ENCODE results near the gene CFAP77. TPM values are rescaled to one million over a fixed set of nuclear protein-coding genes. Genes with fewer than 3 reads are reported as not detected.

The CFAP77 gene
- total and polyA plus RNA-seq, 9 of the 15 experiments (the other 6 are each of a cell fraction or from before 2014, with no cell fraction given) = not detected

- peak; percentile 91 for FAIRE-seq
- ChIA-PET CTCF (ENCODE audit: low intra/inter-chr PET ratio) (interaction anchor here (0.5 kb wide), 1 partner anchor 94 kb away, joined by 3 read pairs; no protein-coding TSS in a partner anchor), POLR2A (no interaction called here)
- Histone ChIP-seq H4K20me1 (replicated peaks; ENCODE audit: control insufficient read depth, insufficient read depth, low read length) (0 out of 2 replicates have a peak, but pooled peaks cover 3% of the 10 kb centered on the region), H3K9me1 (ENCODE audit: control insufficient read depth, insufficient read depth, low read length) (no peaks in the 10 kb centered on the region), H3K4me2 (ENCODE audit: insufficient read depth, low read length) (peak within 1 kb of the TSS; percentile 92), H3K36me3 (ENCODE audit: control insufficient read depth, insufficient read depth, low read length) (peaks cover 18% of the 10 kb centered on the region; the same call in 1 of the 3 replicates), H3K4me3 (peak within 1 kb of the TSS; percentile 64), H3K79me2 (ENCODE audit: control insufficient read depth, insufficient read depth, low read length) (peaks cover 17% of the 10 kb centered on the region), H3K27ac (ENCODE audit: extremely low read depth, low read depth, low read length) (peak within 1 kb of the TSS; percentile 56; the same call in 2 of the 3 replicates), H2AFZ (ENCODE audit: low read depth, low read length) (peak within 1 kb of the TSS; percentile 96), H3K27me3 (ENCODE audit: control insufficient read depth in 2 of 2, insufficient read depth in 2 of 2, low read length in 2 of 2) (no peaks in the 10 kb centered on the region), H3K4me1 (replicated peaks in 1 of 2; ENCODE audit: control insufficient read depth in 2 of 2, insufficient read depth in 2 of 2, low read length in 2 of 2) (peaks cover 13 to 24% of the 10 kb centered on the region in 2 experiments; a peak in 4 of 5 replicates), H3K9ac (ENCODE audit: insufficient read depth in 1 of 2, low read depth in 2 of 2, low read length in 2 of 2) (peak within 1 kb of the TSS; percentile 72 to 92), H3K9me3 (replicated peaks; ENCODE audit: control insufficient read depth, insufficient read depth, low read depth, low read length) (no peaks in the 10 kb centered on the region)
- 4% methylated on average over 29 of the region's 33 CpGs for WGBS (ENCODE audit: insufficient coverage, low coverage, missing lambda C conversion rate)
- intact Hi-C loops (cut with micrococcal nuclease) (no loop called here), in situ Hi-C loops (cut with MboI) (no loop called here)
- BruUV-seq (replicated peaks) = no TSS peak
- ATAC-seq = peak; percentile 94
- peak; percentile 93 to 95 (median 94) for DNase-seq (ENCODE audit: extremely low read depth in 1 of 4, low spot score in 3 of 4)
- peak; percentile 96 for TF ChIP-seq ARID4B (CRISPR knock-in tag; IDR thresholded peaks at IDR 0.05)
- TF ChIP-seq FOXP1 (CRISPR knock-in tag; IDR thresholded peaks at IDR 0.05) = no peak
- TF ChIP-seq KDM4B (IDR thresholded peaks at IDR 0.05; ENCODE audit: borderline replicate concordance in 2 of 2, low read depth in 1 of 2) = peak in 1 of 2 experiments; percentile 97; a peak in 2 of 4 replicates
- no peak for TF ChIP-seq MEIS2 (IDR thresholded peaks at IDR 0.05; ENCODE audit: partially characterized antibody)
- TF ChIP-seq TAF1 (IDR thresholded peaks at IDR 0.05; ENCODE audit: control insufficient read depth, extremely low read depth, insufficient read depth, low read length, severe bottlenecking) = peak; percentile 84
- TF ChIP-seq NFRKB (IDR thresholded peaks at IDR 0.05; ENCODE audit: low read depth) = peak; percentile 64
- peak; percentile 99 for TF ChIP-seq SIN3A (IDR thresholded peaks at IDR 0.05; ENCODE audit: borderline replicate concordance in 2 of 2, control insufficient read depth in 1 of 2, low read depth in 2 of 2, low read length in 2 of 2)
- TF ChIP-seq MLLT1 (IDR thresholded peaks at IDR 0.05) = no peak
- peak; percentile 70 for TF ChIP-seq ZFX (CRISPR knock-in tag; IDR thresholded peaks at IDR 0.05)
- peak; percentile 94 for TF ChIP-seq GABPB1 (CRISPR knock-in tag; IDR thresholded peaks at IDR 0.05)
- peak in 1 of 2 experiments; percentile 50; a peak in 3 of 4 replicates for TF ChIP-seq NRF1 (conservative IDR thresholded peaks at IDR 0.05 in 1 of 2, IDR thresholded peaks at IDR 0.05 in 1 of 2)
- peak; percentile 76 for TF ChIP-seq RBM22 (IDR thresholded peaks at IDR 0.05; ENCODE audit: low read depth, low read length, poor library complexity, severe bottlenecking)
- no peak for TF ChIP-seq ZNF507 (tag; conservative IDR thresholded peaks at IDR 0.05)
- TF ChIP-seq ZNF395 (CRISPR knock-in tag; IDR thresholded peaks at IDR 0.05) = 0 out of 2 replicates have a peak, but pooled peaks have one; percentile 35
Observed at GRCh38 chr9:132406554-132407122, 3.4 kb upstream of the CFAP77 start, which contains the start of gene TTF1. TSS of gene TTF1 (minus strand) at chr9:132406840. CDS start at chr9:132402821, 4,019 bp downstream.

All from K562 (cell line).